Breast epithelium (tissue), 3 donors: Measurements from ENCODE around the gene NRXN3.

Experiments used
- POLR2A ChIP-seq: fragments of 450-650 bp; IDR thresholded peaks from one replicate; pipeline ENCODE4 v1.6.1; 2016; ENCODE audit warnings: antibody characterized with exemption, mild to moderate bottlenecking, moderate library complexity
- POLR2AphosphoS5 ChIP-seq, 3 donors: sonication (generic); formaldehyde crosslinking; IDR thresholded peaks; one replicate each; pipeline ENCODE4 v1.6.1; 2017; ENCODE audit warnings: antibody characterized with exemption in 3 of 3

DNA sequence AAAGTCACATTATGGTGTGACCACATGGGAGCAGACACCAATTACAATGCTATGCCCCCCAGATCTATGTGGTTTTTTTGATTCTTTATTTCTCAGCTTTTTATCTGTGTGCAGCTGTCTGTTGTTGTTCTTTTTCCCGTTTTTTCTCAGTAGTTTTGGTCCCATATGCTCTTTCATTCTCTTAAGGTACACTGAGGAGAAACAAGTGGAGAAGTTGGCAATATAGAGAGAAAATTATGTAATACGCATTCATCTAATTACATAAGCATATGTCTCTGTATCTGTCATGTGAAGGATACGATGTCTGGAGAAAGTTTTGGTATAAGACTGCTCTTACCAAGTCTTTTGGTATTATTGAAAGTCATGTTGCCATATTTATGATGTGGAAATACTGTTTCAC, 819.0 kb downstream of the NRXN3 start:
- TF ChIP-seq POLR2A (no peak), POLR2AphosphoS5 (IDR thresholded peaks at IDR 0.05) (no peak)
